ENCODE data around the gene GALM. TPM values are rescaled to one million over a fixed set of nuclear protein-coding genes. Genes with fewer than 3 reads are reported as not detected.

Gene GALM
- total RNA-seq, 3 donors from 2014 or later (not counting 1 experiment from before 2014, with no cell fraction given): 4.0 to 12.4 (median 11.0) TPM

- WGBS (ENCODE audit: insufficient coverage): 92% methylated on average over 9 of the region's 9 CpGs
- no peak for DNase-seq
- Histone ChIP-seq H3K27me3 (ENCODE audit: control insufficient read depth, insufficient read depth, low read length) (no peaks in the 10 kb centered on the region), H3K4me3 (ENCODE audit: low read length) (no peak overlapping the region), H3K27ac (ENCODE audit: low read length) (no peak overlapping the region), H3K9me3 (ENCODE audit: control insufficient read depth, insufficient read depth, low read length) (no peaks in the 10 kb centered on the region), H3K36me3 (ENCODE audit: control insufficient read depth, insufficient read depth, low read length) (peaks cover 68% of the 10 kb centered on the region), H3K4me1 (ENCODE audit: control insufficient read depth, insufficient read depth, low read length) (peaks cover 23% of the 10 kb centered on the region)
- Mint-ChIP-seq H3K27ac (peak overlapping the region in 1 of 2 donors; percentile 80), H3K27me3 (ENCODE audit: low read depth in 2 of 2) (no peaks in the 10 kb centered on the region), H3K9me3 (no peaks in the 10 kb centered on the region), H3K4me1 (peaks cover 52% of the 10 kb centered on the region in 2 donors), H3K36me3 (peaks cover 44% of the 10 kb centered on the region), H3K4me3 (no peak overlapping the region)
- no peak for ATAC-seq
- intact Hi-C loops (cut with micrococcal nuclease): no loop called here
- no peak for TF ChIP-seq CTCF (IDR thresholded peaks at IDR 0.05)
Observed at GRCh38 chr2:38745267-38745666, 79.4 kb downstream of the GALM start.

GRCh38 chr2:38747007-38747424 lies 81.1 kb downstream of the GALM start:
- peak overlapping the region; percentile 58 for H3K4me3 Mint-ChIP-seq
- DNase-seq (no peak), ATAC-seq (no peak)
- H3K27ac Mint-ChIP-seq: peak overlapping the region; percentile 58 to 80
- Histone ChIP-seq H3K4me1 (ENCODE audit: control insufficient read depth, insufficient read depth, low read length) (peaks cover 30% of the 10 kb centered on the region), H3K27me3 (ENCODE audit: control insufficient read depth, insufficient read depth, low read length) (no peaks in the 10 kb centered on the region), H3K27ac (ENCODE audit: low read length) (peak overlapping the region; percentile 24), H3K4me3 (ENCODE audit: low read length) (no peak overlapping the region), H3K9me3 (ENCODE audit: control insufficient read depth, insufficient read depth, low read length) (no peaks in the 10 kb centered on the region), H3K36me3 (ENCODE audit: control insufficient read depth, insufficient read depth, low read length) (peaks cover 64% of the 10 kb centered on the region)
- peaks cover 63 to 68% of the 10 kb centered on the region in 2 donors for H3K4me1 Mint-ChIP-seq
- H3K36me3 Mint-ChIP-seq: peaks cover 44% of the 10 kb centered on the region
- intact Hi-C loops (cut with micrococcal nuclease): no loop called here
- WGBS (ENCODE audit: insufficient coverage): 79% methylated on average over 4 of the region's 4 CpGs
- peaks cover 0 to 4% of the 10 kb centered on the region in 2 donors for H3K27me3 Mint-ChIP-seq (ENCODE audit: low read depth in 2 of 2)
- no peaks in the 10 kb centered on the region for H3K9me3 Mint-ChIP-seq
- TF ChIP-seq CTCF (IDR thresholded peaks at IDR 0.05): no peak

- Histone ChIP-seq H3K9me3 (ENCODE audit: control insufficient read depth, insufficient read depth, low read length) (no peaks in the 10 kb centered on the region), H3K27ac (ENCODE audit: low read length) (no peak overlapping the region), H3K4me3 (ENCODE audit: low read length) (no peak overlapping the region), H3K27me3 (ENCODE audit: control insufficient read depth, insufficient read depth, low read length) (no peaks in the 10 kb centered on the region), H3K36me3 (ENCODE audit: control insufficient read depth, insufficient read depth, low read length) (peaks cover 64% of the 10 kb centered on the region), H3K4me1 (ENCODE audit: control insufficient read depth, insufficient read depth, low read length) (peaks cover 31% of the 10 kb centered on the region)
- peaks cover 0 to 4% of the 10 kb centered on the region in 2 donors for H3K27me3 Mint-ChIP-seq (ENCODE audit: low read depth in 2 of 2)
- peak overlapping the region; percentile 26 to 80 for H3K27ac Mint-ChIP-seq
- ATAC-seq (no peak), DNase-seq (peak in 1 of 2 donors; percentile 29)
- H3K4me3 Mint-ChIP-seq: peak overlapping the region; percentile 58
- H3K4me1 Mint-ChIP-seq: peaks cover 65 to 71% of the 10 kb centered on the region in 2 donors
- peaks cover 44% of the 10 kb centered on the region for H3K36me3 Mint-ChIP-seq
- 76% methylated on average over 4 of the region's 5 CpGs for WGBS (ENCODE audit: insufficient coverage)
- no peaks in the 10 kb centered on the region for H3K9me3 Mint-ChIP-seq
- intact Hi-C loops (cut with micrococcal nuclease): no loop called here
- no peak for TF ChIP-seq CTCF (IDR thresholded peaks at IDR 0.05)
Observed at GRCh38 chr2:38747819-38748218, 81.9 kb downstream of the GALM start.

GRCh38 chr2:38748391-38748790 lies 82.5 kb downstream of the GALM start:
- WGBS (ENCODE audit: insufficient coverage): 83% methylated on average over 9 of the region's 9 CpGs
- Mint-ChIP-seq H3K9me3 (no peaks in the 10 kb centered on the region), H3K4me1 (peaks cover 65 to 71% of the 10 kb centered on the region in 2 donors), H3K4me3 (peak overlapping the region; percentile 58), H3K27ac (peak overlapping the region; percentile 26 to 80), H3K36me3 (peaks cover 44% of the 10 kb centered on the region), H3K27me3 (ENCODE audit: low read depth in 2 of 2) (peaks cover 0 to 4% of the 10 kb centered on the region in 2 donors)
- H3K4me1 ChIP-seq (ENCODE audit: control insufficient read depth, insufficient read depth, low read length): peaks cover 31% of the 10 kb centered on the region
- no peak overlapping the region for H3K27ac ChIP-seq (ENCODE audit: low read length)
- peak in 1 of 2 donors; percentile 39 for DNase-seq
- H3K9me3 ChIP-seq (ENCODE audit: control insufficient read depth, insufficient read depth, low read length): no peaks in the 10 kb centered on the region
- no peak for ATAC-seq
- H3K4me3 ChIP-seq (ENCODE audit: low read length): no peak overlapping the region
- intact Hi-C loops (cut with micrococcal nuclease): no loop called here
- peaks cover 60% of the 10 kb centered on the region for H3K36me3 ChIP-seq (ENCODE audit: control insufficient read depth, insufficient read depth, low read length)
- no peak for TF ChIP-seq CTCF (IDR thresholded peaks at IDR 0.05)
- H3K27me3 ChIP-seq (ENCODE audit: control insufficient read depth, insufficient read depth, low read length): no peaks in the 10 kb centered on the region
